ENCODE measurements around the gene FAM110D. TPM values are rescaled to one million over a fixed set of nuclear protein-coding genes. Genes with fewer than 3 reads are reported as not detected.

The FAM110D gene
- total and polyA plus RNA-seq, 2 experiments from 2014 or later: 0.24 to 0.39 TPM

- Histone ChIP-seq H2AFZ (peak within 1 kb of the TSS; percentile 68; the same call in 1 of the 2 replicates), H3K4me1 (ENCODE audit: insufficient read depth) (no peaks in the 10 kb centered on the region), H3K27me3 (ENCODE audit: insufficient read depth) (no peaks in the 10 kb centered on the region), H3K36me3 (ENCODE audit: insufficient read depth) (no peaks in the 10 kb centered on the region), H3K27ac (ENCODE audit: low read depth) (no peak within 1 kb of the TSS), H3F3A (replicated peaks; ENCODE audit: low read depth) (0 out of 2 replicates have a peak, but pooled peaks cover 4% of the 10 kb centered on the region), H3K9me2 (ENCODE audit: insufficient read depth) (no peaks in the 10 kb centered on the region), H4K20me1 (replicated peaks; ENCODE audit: insufficient read depth) (no peaks in the 10 kb centered on the region), H3K79me2 (replicated peaks; ENCODE audit: insufficient read depth) (no peaks in the 10 kb centered on the region), H3K4me2 (peak within 1 kb of the TSS; percentile 12; the same call in 1 of the 2 replicates), H3K4me3 (no peak within 1 kb of the TSS)
- H3K9me3 Mint-ChIP-seq: no peaks in the 10 kb centered on the region; the same call in 2 of the 3 replicates
- peak within 1 kb of the TSS; percentile 49 for H3K27ac Mint-ChIP-seq
- peaks cover 17% of the 10 kb centered on the region for H3K4me1 Mint-ChIP-seq
- peaks cover 9% of the 10 kb centered on the region; the same call in 2 of the 3 replicates for H3K36me3 Mint-ChIP-seq (ENCODE audit: low read depth)
- peak within 1 kb of the TSS; percentile 1; the same call in 1 of the 3 replicates for H3K4me3 Mint-ChIP-seq
- DNase-seq (ENCODE audit: low spot score) (peak; percentile 96), ATAC-seq (peak; percentile 98)
- peaks cover 11% of the 10 kb centered on the region for H3K27me3 Mint-ChIP-seq (ENCODE audit: insufficient read depth, low read depth, poor library complexity)
- TF ChIP-seq ZNF462 (CRISPR knock-in tag; IDR thresholded peaks at IDR 0.05): peak; percentile 59; the same call in 1 of the 2 replicates
- TF ChIP-seq ZNF114 (CRISPR knock-in tag; IDR thresholded peaks at IDR 0.05): no peak
- no peak for TF ChIP-seq JUNB (IDR thresholded peaks at IDR 0.05; ENCODE audit: unreplicated experiment)
- TF ChIP-seq NANOG (IDR thresholded peaks at IDR 0.05; ENCODE audit: borderline replicate concordance): no peak
- peak; percentile 74 to 83 for TF ChIP-seq CTCF (conservative IDR thresholded peaks at IDR 0.05; ENCODE audit: low read depth in 2 of 2)
- no peak for TF ChIP-seq STAT1 (IDR thresholded peaks at IDR 0.05; ENCODE audit: unreplicated experiment)
Observed at GRCh38 chr1:26190373-26190987, 31.6 kb downstream of the FAM110D start, which contains the start of gene CATSPER4. Gene CATSPER4 (plus strand): TSS chr1:26190602. CDS start chr1:26190628, 26 bp downstream.
